Astrocyte (in vitro differentiated cells and primary cell): Measurements from ENCODE around the gene ZNF526. TPM values are rescaled to one million over a fixed set of nuclear protein-coding genes. Genes with fewer than 3 reads are reported as not detected.

ENCODE experiments used
- DNase-seq: peaks from one replicate; pipeline ENCODE4 v3.0.0-alpha.2; 2010; ENCODE audit warnings: low read depth
- FAIRE-seq: peaks from 2 replicates; lab custom pipeline; 2011; peaks lifted over from hg19 to GRCh38; lab: Jason Lieb, UNC
- H2AFZ ChIP-seq: 2 replicates; pipeline ENCODE4 v1.6.0; 2012; ENCODE audit warnings: low read depth, low read length, inconsistent platforms
- H3K27ac ChIP-seq: 2 replicates; pipeline ENCODE4 v1.5.1; 2011; ENCODE audit warnings: low read depth, low read length, inconsistent platforms
- H3K27me3 ChIP-seq: 2 replicates; pipeline ENCODE4 v1.6.0; 2011; ENCODE audit warnings: low read length, inconsistent platforms; ENCODE audit not compliant: insufficient read depth
- H3K36me3 ChIP-seq: 2 replicates; pipeline ENCODE4 v1.5.1; 2011; ENCODE audit warnings: low read length, inconsistent platforms; ENCODE audit not compliant: insufficient read depth
- H3K4me1 ChIP-seq: 2 replicates; pipeline ENCODE4 v1.5.1; 2011; ENCODE audit warnings: low read length, inconsistent platforms; ENCODE audit not compliant: insufficient read depth
- H3K4me2 ChIP-seq: 2 replicates; pipeline ENCODE4 v1.6.0; 2012; ENCODE audit warnings: low read length, inconsistent platforms
- H3K4me3 ChIP-seq: 2 replicates; pipeline ENCODE4 v1.5.1; 2011; ENCODE audit warnings: low read depth, mild to moderate bottlenecking, low read length, inconsistent platforms; ENCODE audit not compliant: insufficient read depth
- H3K79me2 ChIP-seq: 2 replicates; pipeline ENCODE4 v1.6.0; 2012; ENCODE audit warnings: mild to moderate bottlenecking, low read length, inconsistent platforms; ENCODE audit not compliant: insufficient read depth
- H3K9ac ChIP-seq: 2 replicates; pipeline ENCODE4 v1.6.0; 2012; ENCODE audit warnings: mild to moderate bottlenecking, low read length, inconsistent platforms
- H3K9me3 ChIP-seq: 2 replicates; pipeline ENCODE4 v1.5.1; 2012; ENCODE audit warnings: low read depth, mild to moderate bottlenecking, low read length, inconsistent platforms; ENCODE audit not compliant: insufficient read depth
- H4K20me1 ChIP-seq: 2 replicates; pipeline ENCODE4 v1.6.0; 2012; ENCODE audit warnings: low read length, inconsistent platforms; ENCODE audit not compliant: insufficient read depth
- H3K27ac Mint-ChIP-seq: one replicate; pipeline ENCODE4 v1.8.0; 2021; ENCODE audit warnings: mild to moderate bottlenecking, mixed read lengths; ENCODE audit not compliant: unreplicated experiment
- H3K27me3 Mint-ChIP-seq: one replicate; pipeline ENCODE4 v1.8.0; 2021; ENCODE audit warnings: low read depth, mixed read lengths; ENCODE audit not compliant: unreplicated experiment
- H3K36me3 Mint-ChIP-seq: one replicate; pipeline ENCODE4 v1.8.0; 2021; ENCODE audit warnings: low read depth, mixed read lengths; ENCODE audit not compliant: unreplicated experiment
- H3K4me1 Mint-ChIP-seq: one replicate; pipeline ENCODE4 v1.8.0; 2021; ENCODE audit warnings: low read depth, mixed read lengths; ENCODE audit not compliant: unreplicated experiment
- H3K4me3 Mint-ChIP-seq: one replicate; pipeline ENCODE4 v1.8.0; 2021; ENCODE audit warnings: mild to moderate bottlenecking, moderate library complexity, mixed read lengths; ENCODE audit not compliant: unreplicated experiment
- H3K9me3 Mint-ChIP-seq: one replicate; pipeline ENCODE4 v1.8.0; 2021; ENCODE audit warnings: mild to moderate bottlenecking, mixed read lengths; ENCODE audit not compliant: unreplicated experiment
- EZH2 ChIP-seq: IDR thresholded peaks from 2 replicates; pipeline ENCODE4 v1.6.1; 2012; ENCODE audit warnings: mild to moderate bottlenecking, low read length, inconsistent platforms; ENCODE audit not compliant: insufficient read depth
- total RNA-seq: library from RNA; stranded (reverse); gene quantifications from 2 replicates; pipeline ENCODE4 v1.2.1, GENCODE V29; 2021
- TF ChIP-seq, protein P1 (sequence below): IDR thresholded peaks from 2 replicates; pipeline ENCODE4 v1.5.1; 2011; ENCODE audit warnings: low read depth, mild to moderate bottlenecking, inconsistent platforms, low read length, moderate library complexity; ENCODE audit not compliant: insufficient read depth

Gene ZNF526
- total RNA-seq, 1 donor from 2014 or later: 20.2 TPM

DNA sequence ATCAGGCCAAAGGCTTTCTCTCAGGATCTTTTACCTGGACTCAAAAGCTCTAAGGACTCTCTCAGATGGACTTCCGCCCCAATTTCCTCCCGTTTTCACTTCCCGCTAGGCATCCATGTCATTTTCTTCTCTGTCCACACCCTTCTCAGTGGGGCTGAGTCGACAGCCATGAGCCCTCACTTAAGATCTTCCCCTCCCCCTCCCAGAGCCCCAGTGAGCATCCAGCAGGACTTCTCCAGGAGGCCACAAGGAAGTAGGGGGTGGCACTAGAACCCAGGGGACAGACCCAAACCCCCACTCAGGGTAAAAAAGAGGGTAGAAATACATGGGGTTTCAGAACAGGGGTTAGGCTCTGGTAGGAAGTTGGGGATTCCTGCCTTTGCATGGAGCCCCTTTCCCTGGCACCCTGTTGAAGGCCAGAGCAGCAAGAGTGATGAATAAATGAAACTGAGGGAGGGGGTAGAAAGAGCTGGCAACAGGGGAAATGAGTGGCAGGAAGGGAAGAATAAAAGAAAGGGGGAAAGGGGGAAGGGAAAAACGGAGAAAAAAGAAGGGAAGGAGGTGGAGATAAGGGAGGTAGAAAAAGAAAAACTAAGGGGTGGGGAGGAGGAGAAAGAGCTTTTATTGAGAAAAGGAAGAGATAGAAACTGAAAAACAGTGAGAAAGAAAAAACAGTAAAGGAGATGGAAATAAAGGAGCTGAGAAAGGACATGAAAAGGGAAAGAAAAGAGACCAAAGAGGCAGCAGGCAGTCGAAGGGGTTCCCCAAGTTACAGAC is 45.0 kb upstream of the ZNF526 start:
- Histone ChIP-seq H3K4me3 (no peak overlapping the region), H3K9me3 (peaks cover 2% of the 10 kb centered on the region), H3K4me2 (peak overlapping the region; percentile 100), H4K20me1 (peaks cover 20% of the 10 kb centered on the region), H3K4me1 (no peaks in the 10 kb centered on the region), H3K36me3 (no peaks in the 10 kb centered on the region), H3K79me2 (no peaks in the 10 kb centered on the region), H3K27me3 (peaks cover 46% of the 10 kb centered on the region), H3K27ac (no peak overlapping the region), H3K9ac (peak overlapping the region; percentile 28), H2AFZ (no peak overlapping the region)
- no peaks in the 10 kb centered on the region for H3K36me3 Mint-ChIP-seq
- no peak overlapping the region for H3K4me3 Mint-ChIP-seq
- FAIRE-seq (no peak), DNase-seq (no peak)
- H3K9me3 Mint-ChIP-seq: no peaks in the 10 kb centered on the region
- peaks cover 53% of the 10 kb centered on the region for H3K27me3 Mint-ChIP-seq
- no peak for TF ChIP-seq EZH2
- TF ChIP-seq, protein P1, sequence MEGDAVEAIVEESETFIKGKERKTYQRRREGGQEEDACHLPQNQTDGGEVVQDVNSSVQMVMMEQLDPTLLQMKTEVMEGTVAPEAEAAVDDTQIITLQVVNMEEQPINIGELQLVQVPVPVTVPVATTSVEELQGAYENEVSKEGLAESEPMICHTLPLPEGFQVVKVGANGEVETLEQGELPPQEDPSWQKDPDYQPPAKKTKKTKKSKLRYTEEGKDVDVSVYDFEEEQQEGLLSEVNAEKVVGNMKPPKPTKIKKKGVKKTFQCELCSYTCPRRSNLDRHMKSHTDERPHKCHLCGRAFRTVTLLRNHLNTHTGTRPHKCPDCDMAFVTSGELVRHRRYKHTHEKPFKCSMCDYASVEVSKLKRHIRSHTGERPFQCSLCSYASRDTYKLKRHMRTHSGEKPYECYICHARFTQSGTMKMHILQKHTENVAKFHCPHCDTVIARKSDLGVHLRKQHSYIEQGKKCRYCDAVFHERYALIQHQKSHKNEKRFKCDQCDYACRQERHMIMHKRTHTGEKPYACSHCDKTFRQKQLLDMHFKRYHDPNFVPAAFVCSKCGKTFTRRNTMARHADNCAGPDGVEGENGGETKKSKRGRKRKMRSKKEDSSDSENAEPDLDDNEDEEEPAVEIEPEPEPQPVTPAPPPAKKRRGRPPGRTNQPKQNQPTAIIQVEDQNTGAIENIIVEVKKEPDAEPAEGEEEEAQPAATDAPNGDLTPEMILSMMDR: no peak
- no peak overlapping the region for H3K27ac Mint-ChIP-seq
- peaks cover 7% of the 10 kb centered on the region for H3K4me1 Mint-ChIP-seq

GRCh38 chr19:42175952-42176648 is 44.0 kb upstream of the ZNF526 start:
- peak overlapping the region; percentile 100 for H3K4me2 ChIP-seq
- H3K4me1 ChIP-seq: no peaks in the 10 kb centered on the region
- peak; percentile 66 for TF ChIP-seq EZH2
- TF ChIP-seq, protein P1: no peak
- Mint-ChIP-seq H3K27me3 (peaks cover 57% of the 10 kb centered on the region), H3K36me3 (no peaks in the 10 kb centered on the region), H3K4me3 (peak overlapping the region; percentile 84), H3K9me3 (no peaks in the 10 kb centered on the region), H3K4me1 (peaks cover 7% of the 10 kb centered on the region), H3K27ac (peak overlapping the region; percentile 43)
- H3K9me3 ChIP-seq: no peaks in the 10 kb centered on the region
- DNase-seq (peak; percentile 20), FAIRE-seq (no peak)
- H3K36me3 ChIP-seq: no peaks in the 10 kb centered on the region
- H3K27me3 ChIP-seq: peaks cover 50% of the 10 kb centered on the region
- peak overlapping the region; percentile 70 for H3K9ac ChIP-seq
- H2AFZ ChIP-seq: peak overlapping the region; percentile 78
- peak overlapping the region; percentile 55 for H3K4me3 ChIP-seq
- H4K20me1 ChIP-seq: peaks cover 20% of the 10 kb centered on the region
- no peaks in the 10 kb centered on the region for H3K79me2 ChIP-seq
- H3K27ac ChIP-seq: no peak overlapping the region
